IMR-90 (cell line): ENCODE measurements around the gene CYB5R3. TPM values are rescaled to one million over a fixed set of nuclear protein-coding genes. Genes with fewer than 3 reads are reported as not detected.

Experiments used
- ATAC-seq: fragments of 200-7000 bp; cut with Tn5 transposase; 2 replicates; pipeline ENCODE4 v1.9.1; 2020; ENCODE audit warnings: low read depth, mild to moderate bottlenecking, moderate library complexity
- BruUV-seq: library from RNA; stranded (reverse); fragments of 400-500 nt; replicated peaks from 2 replicates; lab custom pipeline; 2021; lab: Mats Ljungman, UMichigan
- CTCF ChIA-PET: fragments of 300-600 bp; formaldehyde crosslinking; extraction: SDS; loops from one replicate; lab custom pipeline; 2021; ENCODE audit warnings: antibody characterized with exemption; lab: Yijun Ruan, JAX
- POLR2A ChIA-PET: fragments of 300-600 bp; sonication (Branson Sonifier 250); formaldehyde crosslinking; loops from one replicate; lab custom pipeline; 2022; ENCODE audit warnings: antibody characterized with exemption; ENCODE audit not compliant: unreplicated experiment; lab: Charles Lee
- DNase-seq: peaks from one replicate; pipeline ENCODE4 v3.0.0; 2013
- H2AFZ ChIP-seq: replicated peaks from 2 replicates; pipeline ENCODE3; 2013; ENCODE audit warnings: low read length, mild to moderate bottlenecking; ENCODE audit not compliant: poor library complexity
- H2AK5ac ChIP-seq: 2 replicates; pipeline ENCODE4 v1.6.1; 2013; ENCODE audit warnings: low read depth, low read length, inconsistent platforms
- H2AK9ac ChIP-seq: replicated peaks from 2 replicates; pipeline ENCODE3; 2013; ENCODE audit warnings: mild to moderate bottlenecking, low read depth, low read length, moderate library complexity; ENCODE audit not compliant: poor library complexity
- H2BK120ac ChIP-seq: 2 replicates; pipeline ENCODE4 v1.6.1; 2013; ENCODE audit warnings: low read depth, low read length, inconsistent platforms
- H2BK15ac ChIP-seq: 3 replicates; pipeline ENCODE4 v1.6.1; 2013; ENCODE audit warnings: low read depth, low read length, inconsistent platforms
- H2BK20ac ChIP-seq: 2 replicates; pipeline ENCODE4 v1.6.1; 2013; ENCODE audit warnings: low read depth, mild to moderate bottlenecking, inconsistent platforms, low read length, moderate library complexity
- H2BK5ac ChIP-seq: 2 replicates; pipeline ENCODE4 v1.6.1; 2013; ENCODE audit warnings: mild to moderate bottlenecking, low read depth, low read length, inconsistent platforms; ENCODE audit not compliant: poor library complexity, severe bottlenecking
- H3K14ac ChIP-seq: replicated peaks from 2 replicates; pipeline ENCODE4 v1.6.1; 2013; ENCODE audit warnings: low read depth, low read length, inconsistent platforms
- H3K18ac ChIP-seq: 2 replicates; pipeline ENCODE4 v1.6.1; 2013; ENCODE audit warnings: low read depth, low read length, control low read depth
- H3K23ac ChIP-seq: 2 replicates; pipeline ENCODE4 v1.6.1; 2013; ENCODE audit warnings: low read depth, low read length, inconsistent platforms
- H3K27ac ChIP-seq: 2 replicates; pipeline ENCODE4 v1.5.1; 2013; ENCODE audit warnings: mild to moderate bottlenecking, control low read depth, low read length; ENCODE audit not compliant: insufficient read depth
- H3K27me3 ChIP-seq: 2 replicates; pipeline ENCODE4 v1.6.1; 2013; ENCODE audit warnings: low read length; ENCODE audit not compliant: control insufficient read depth, insufficient read depth
- H3K36me3 ChIP-seq: 2 replicates; pipeline ENCODE4 v1.6.1; 2013; ENCODE audit warnings: low read length, mixed read lengths; ENCODE audit not compliant: control insufficient read depth, insufficient read depth
- H3K4ac ChIP-seq: 2 replicates; pipeline ENCODE4 v1.6.1; 2013; ENCODE audit warnings: low read depth, low read length, inconsistent platforms
- H3K4me1 ChIP-seq: 2 replicates; pipeline ENCODE4 v1.6.1; 2013; ENCODE audit warnings: low read length, mixed read lengths; ENCODE audit not compliant: control insufficient read depth, insufficient read depth
- H3K4me2 ChIP-seq: 2 replicates; pipeline ENCODE4 v1.6.1; 2013; ENCODE audit warnings: low read depth, mild to moderate bottlenecking, control low read depth, low read length, moderate library complexity
- H3K4me3 ChIP-seq: 2 replicates; pipeline ENCODE4 v1.5.1; 2013; ENCODE audit warnings: low read depth, mild to moderate bottlenecking, control low read depth, low read length, moderate library complexity; ENCODE audit not compliant: insufficient read depth
- H3K56ac ChIP-seq: 2 replicates; pipeline ENCODE4 v1.6.1; 2013; ENCODE audit warnings: low read length, inconsistent platforms; ENCODE audit not compliant: insufficient read depth; ENCODE audit errors: extremely low read depth
- H3K79me1 ChIP-seq, 2 experiments: 2 replicates each; pipeline ENCODE4 v1.6.1; 2013; ENCODE audit warnings: low read length in 2 of 2, inconsistent platforms in 1 of 2, low read depth in 1 of 2
- H3K9ac ChIP-seq: 2 replicates; pipeline ENCODE4 v1.6.1; 2013; ENCODE audit warnings: low read depth, low read length, control low read depth
- H3K9me1 ChIP-seq: 2 replicates; pipeline ENCODE4 v1.6.1; 2013; ENCODE audit warnings: low read length, inconsistent platforms; ENCODE audit not compliant: insufficient read depth
- H3K9me3 ChIP-seq: 2 replicates; pipeline ENCODE4 v1.6.1; 2013; ENCODE audit warnings: low read length; ENCODE audit not compliant: control insufficient read depth, insufficient read depth
- H4K20me1 ChIP-seq: 2 replicates; pipeline ENCODE4 v1.6.1; 2013; ENCODE audit warnings: low read length, inconsistent platforms; ENCODE audit not compliant: insufficient read depth
- H4K5ac ChIP-seq: 2 replicates; pipeline ENCODE4 v1.6.1; 2013; ENCODE audit warnings: mild to moderate bottlenecking, low read depth, low read length, control low read depth
- H4K8ac ChIP-seq, 2 experiments: 2 replicates each; pipeline ENCODE4 v1.6.1; 2013; ENCODE audit warnings: low read depth in 2 of 2, low read length in 2 of 2, control low read depth in 1 of 2, inconsistent platforms in 1 of 2
- H4K91ac ChIP-seq: 2 replicates; pipeline ENCODE4 v1.6.1; 2013; ENCODE audit warnings: low read depth, low read length, inconsistent platforms; ENCODE audit not compliant: insufficient read depth
- BHLHE40 ChIP-seq: fragments of 150-350 bp; IDR thresholded peaks from 2 replicates; pipeline ENCODE4 v1.6.1; 2016; ENCODE audit warnings: mild to moderate bottlenecking, low read depth, low read length
- ELK1 ChIP-seq: fragments of 150-350 bp; IDR thresholded peaks from 2 replicates; pipeline ENCODE4 v1.6.1; 2016; ENCODE audit warnings: low read depth, mild to moderate bottlenecking, low read length, moderate library complexity, borderline replicate concordance
- NFE2L2 ChIP-seq: fragments of 150-350 bp; IDR thresholded peaks from 2 replicates; pipeline ENCODE4 v1.6.1; 2016; ENCODE audit warnings: low read depth, mild to moderate bottlenecking, low read length
- POLR2A ChIP-seq: IDR thresholded peaks from 2 replicates; pipeline ENCODE4 v1.6.1; 2012; ENCODE audit warnings: mild to moderate bottlenecking, low read depth, low read length
- RAD21 ChIP-seq: IDR thresholded peaks from 2 replicates; pipeline ENCODE4 v1.6.1; 2012; ENCODE audit warnings: low read length, improper control_type of control experiment
- WGBS, 2 experiments: methylation state at CpG; one replicate each; pipeline versions ENCODE4 v1.1.5 to v1.1.7; 2013; ENCODE audit warnings: missing lambda C conversion rate in 2 of 2; ENCODE audit not compliant: insufficient read length in 1 of 2; ENCODE audit errors: extremely low coverage in 2 of 2; 5-methylcytosine and 5-hydroxymethylcytosine counted together
- dilution Hi-C: fragments of 300-500 bp; cut with HindIII; formaldehyde crosslinking; loops from one replicate; pipeline ENCODE4 v1.14.3; 2018; ENCODE audit warnings: low sequenced_read_pairs; ENCODE audit not compliant: unreplicated experiment
- in situ Hi-C: fragments of 300-500 bp; cut with MboI; formaldehyde crosslinking; loops from 3 replicates; pipeline ENCODE4 v1.14.3; 2019; ENCODE audit warnings: low sequenced_read_pairs, inconsistent platforms, mixed read lengths
- intact Hi-C: fragments of 100-400 bp; cut with micrococcal nuclease; formaldehyde crosslinking; loops from 2 replicates; pipeline ENCODE4 v1.10.0; 2022
- polyA plus RNA-seq, 3 experiments: library from polyadenylated mRNA; depleted of rRNA; stranded (reverse); fragments of >200 nt; gene quantifications; 2 replicates each; pipeline ENCODE4 v1.2.3, GENCODE V29; 2012; ENCODE audit warnings: low replicate concordance in 1 of 3
- total RNA-seq: library from RNA; depleted of rRNA; stranded (reverse); fragments of >200 nt; gene quantifications from 2 replicates; pipeline ENCODE4 v1.2.3, GENCODE V29; 2012

Gene CYB5R3
- total and polyA plus RNA-seq, 2 of the 4 experiments (the other 2 are of a cell fraction): 44.1 to 362 TPM

DNA sequence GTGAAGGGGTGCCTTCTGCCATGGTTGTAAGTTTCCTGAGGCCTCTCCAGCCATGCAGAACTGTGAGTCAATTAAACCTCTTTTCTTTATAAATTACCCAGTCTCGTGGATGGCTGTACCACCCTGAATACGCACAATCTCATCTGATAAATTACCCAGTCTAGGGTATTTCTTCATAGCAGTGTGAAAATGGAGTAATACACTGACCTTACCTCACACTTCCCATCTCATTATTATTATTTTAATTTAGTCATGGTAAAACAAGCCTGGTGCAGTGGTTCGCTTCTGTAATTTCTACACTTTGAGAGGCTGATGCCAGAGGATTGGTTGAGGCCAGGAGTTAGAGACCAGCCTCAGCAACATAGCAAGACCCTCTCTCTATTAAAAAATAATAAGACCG lies 30.5 kb upstream of the CYB5R3 start:
- H2BK20ac ChIP-seq: peak overlapping the region; percentile 84
- in situ Hi-C loops: no loop called here
- POLR2A ChIA-PET: no interaction called here
- peak overlapping the region; percentile 89; the same call in 2 of the 3 replicates for H2BK15ac ChIP-seq
- peak overlapping the region; percentile 61 to 90 for H4K8ac ChIP-seq
- H3K9me1 ChIP-seq: peaks cover 18% of the 10 kb centered on the region
- no peaks in the 10 kb centered on the region for H3K27me3 ChIP-seq
- peak overlapping the region; percentile 90; the same call in 1 of the 2 replicates for H2AK5ac ChIP-seq
- peak overlapping the region; percentile 70; the same call in 1 of the 2 replicates for H3K18ac ChIP-seq
- H4K91ac ChIP-seq: peak overlapping the region; percentile 89
- no peak for TF ChIP-seq NFE2L2
- no peak for TF ChIP-seq ELK1
- no peak for TF ChIP-seq RAD21
- no peak for TF ChIP-seq BHLHE40
- no peak for TF ChIP-seq POLR2A
- peak overlapping the region; percentile 94 for H3K4ac ChIP-seq
- peak overlapping the region; percentile 91 for H2BK5ac ChIP-seq
- H3K79me1 ChIP-seq: peaks cover 0 to 3% of the 10 kb centered on the region in 2 experiments; a peak in 1 of 4 replicates
- intact Hi-C loops: no loop called here
- ATAC-seq: no peak
- BruUV-seq: no TSS peak
- peak overlapping the region; percentile 86; the same call in 1 of the 2 replicates for H3K27ac ChIP-seq
- H4K5ac ChIP-seq: peak overlapping the region; percentile 82; the same call in 1 of the 2 replicates
- peaks cover 15% of the 10 kb centered on the region for H3K4me1 ChIP-seq
- H3K56ac ChIP-seq: peak overlapping the region; percentile 56; the same call in 1 of the 2 replicates
- H4K20me1 ChIP-seq: no peaks in the 10 kb centered on the region
- H3K4me3 ChIP-seq: no peak overlapping the region
- dilution Hi-C loops: no loop called here
- H2AFZ ChIP-seq: no peak overlapping the region
- H3K23ac ChIP-seq: no peak overlapping the region
- peaks cover 2% of the 10 kb centered on the region for H3K9me3 ChIP-seq
- no CpG with 5 or more reads among the region's 4 CpGs for WGBS, 2 experiments
- no peak for DNase-seq
- H2BK120ac ChIP-seq: peak overlapping the region; percentile 95
- H3K4me2 ChIP-seq: no peak overlapping the region
- no peaks in the 10 kb centered on the region for H3K36me3 ChIP-seq
- no peak overlapping the region for H3K9ac ChIP-seq
- CTCF ChIA-PET: no interaction called here
- H3K14ac ChIP-seq: peak overlapping the region; percentile 81
- peak overlapping the region; percentile 95 for H2AK9ac ChIP-seq
